Right ventricle myocardium superior (tissue), 1 donor: ENCODE data around the gene SESTD1. TPM values are rescaled to one million over a fixed set of nuclear protein-coding genes. Genes with fewer than 3 reads are reported as not detected.
"Not testable (repeated sequence)": the region's sequence is repeated elsewhere in the genome, so short reads cannot be mapped to it uniquely, and the experiment has no call there.

Source experiments
- ATAC-seq: fragments of 200-7000 bp; cut with Tn5 transposase; one replicate; pipeline ENCODE4 v1.9.1; 2020; ENCODE audit warnings: mild to moderate bottlenecking; ENCODE audit not compliant: poor library complexity
- DNase-seq: peaks from one replicate; pipeline ENCODE4 v3.0.0-alpha.2; 2020
- intact Hi-C: fragments of 100-400 bp; cut with DNase I; formaldehyde crosslinking; loops from one replicate; pipeline ENCODE4 v1.11.2; 2022
- total RNA-seq: library from RNA; stranded (reverse); fragmentation: NEBNext Ultra II Directional; extraction: Animal tissue kit (Norgen Biotek cat#: 25700); gene quantifications from one replicate; pipeline ENCODE4 v1.2.1, GENCODE V29; 2021
- donor health status: DM: no; HTN: yes; CAD: no; lungs with severe emphysema.

SESTD1 gene
- total RNA-seq, 1 donor from 2014 or later, result 37.4 TPM

DNA sequence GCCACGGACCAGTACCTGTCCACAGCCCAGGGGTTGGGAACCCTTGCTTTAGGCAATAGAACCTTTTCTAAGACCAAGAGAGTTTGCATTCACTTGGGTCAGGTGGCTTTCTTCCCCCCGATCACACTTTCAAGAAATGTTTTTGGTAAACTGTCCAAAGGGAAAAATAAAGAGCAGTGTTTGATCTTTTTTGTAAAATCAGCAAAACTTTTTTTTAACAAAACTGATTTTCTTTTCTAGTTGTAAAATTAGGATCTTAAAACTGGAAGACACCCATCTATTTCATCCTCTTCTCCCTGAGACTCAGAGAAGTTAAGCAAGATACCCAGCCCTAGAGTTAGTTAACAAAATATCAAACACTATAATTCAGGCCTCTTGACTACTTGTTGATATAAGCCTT, 6.1 kb upstream of the SESTD1 start:
- intact Hi-C loops, result no loop called here
- DNase-seq (no peak), ATAC-seq (no peak)

GRCh38 chr2:179268277-179268925, 3.8 kb upstream of the SESTD1 start:
- intact Hi-C loops, result no loop called here
- ATAC-seq, result no peak
- peak; percentile 44 for DNase-seq

GRCh38 chr2:179266271-179266670, 1.6 kb upstream of the SESTD1 start:
- intact Hi-C loops, result no loop called here
- DNase-seq (no peak), ATAC-seq (no peak)

DNA sequence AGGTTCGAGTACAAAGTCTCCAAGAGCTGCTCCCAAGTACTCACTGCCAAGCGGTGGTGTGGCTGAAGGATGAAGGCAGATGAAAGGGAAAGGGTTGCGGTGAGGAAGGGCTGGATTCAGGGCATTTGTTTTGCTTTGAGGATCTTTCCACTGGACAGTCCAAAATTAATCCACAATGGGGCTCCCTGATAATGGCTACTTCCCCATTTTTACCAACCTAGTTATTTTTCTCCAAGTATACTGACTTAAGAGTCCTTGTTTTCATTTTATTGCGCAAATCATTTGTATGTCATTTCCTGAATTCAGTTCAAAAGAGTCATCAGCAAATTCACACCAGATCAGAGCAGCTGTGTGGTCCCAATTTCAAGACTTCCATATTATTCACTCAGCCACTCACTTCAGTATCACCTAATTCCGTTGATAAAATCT, 464 bp upstream of the SESTD1 start:
- intact Hi-C loops, result no loop called here
- peak; percentile 55 for ATAC-seq
- no peak for DNase-seq

- DNase-seq, result peak; percentile 76
- intact Hi-C loops, result no loop called here
- ATAC-seq, result peak; percentile 47
Measured at GRCh38 chr2:179263446-179264367, 925 bp downstream of the SESTD1 start.

DNA sequence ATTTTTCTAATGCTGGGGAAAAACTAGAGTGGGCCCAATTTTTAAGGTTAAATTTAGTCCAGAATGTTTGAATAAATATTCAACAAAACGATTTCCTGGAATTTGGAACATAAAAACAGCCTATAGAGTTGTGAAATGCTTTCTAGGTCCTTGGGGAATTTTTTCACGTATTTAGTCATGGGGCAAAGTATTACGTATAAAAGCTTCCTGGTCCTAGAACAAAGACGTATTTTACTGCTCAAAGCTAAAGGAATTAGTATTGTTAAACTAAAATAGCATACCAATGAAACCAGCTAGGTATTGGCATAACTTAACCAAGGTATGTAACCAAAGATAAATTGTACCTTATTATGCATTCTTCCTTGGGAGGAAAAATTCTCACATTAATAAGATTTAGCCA, 1.6 kb downstream of the SESTD1 start:
- no peak for ATAC-seq
- DNase-seq, result no peak
- intact Hi-C loops, result no loop called here

- DNase-seq (no peak), ATAC-seq (no peak)
- intact Hi-C loops, result no loop called here
Measured at GRCh38 chr2:179262077-179262660, 2.5 kb downstream of the SESTD1 start.

- DNase-seq (no peak), ATAC-seq (no peak)
- intact Hi-C loops, result no loop called here
Measured at GRCh38 chr2:179261151-179261825, 3.3 kb downstream of the SESTD1 start.

- ATAC-seq (no peak), DNase-seq (no peak)
- intact Hi-C loops, result no loop called here
Measured at GRCh38 chr2:179260224-179260623, 4.4 kb downstream of the SESTD1 start.

DNA sequence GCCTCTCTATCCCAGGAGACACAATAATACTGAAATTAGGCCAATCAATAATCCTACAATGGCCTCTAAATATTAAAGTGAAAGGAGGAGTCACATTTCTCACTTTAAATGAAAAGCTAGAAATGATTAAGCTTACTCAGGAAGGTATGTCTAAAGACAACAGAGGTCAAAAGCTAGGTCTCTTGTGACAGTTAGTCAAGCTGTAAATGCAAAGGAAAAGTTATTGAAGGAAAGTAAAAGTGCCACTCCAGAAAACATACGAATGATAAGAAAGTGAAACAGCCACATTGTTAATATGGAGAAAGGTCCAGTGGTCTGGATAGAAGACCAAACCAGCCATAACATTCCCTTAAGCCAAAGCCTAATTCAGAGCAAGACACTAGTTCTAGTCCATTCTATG, 9.5 kb downstream of the SESTD1 start:
- ATAC-seq, result no peak
- intact Hi-C loops, result no loop called here
- DNase-seq, result no peak

DNA sequence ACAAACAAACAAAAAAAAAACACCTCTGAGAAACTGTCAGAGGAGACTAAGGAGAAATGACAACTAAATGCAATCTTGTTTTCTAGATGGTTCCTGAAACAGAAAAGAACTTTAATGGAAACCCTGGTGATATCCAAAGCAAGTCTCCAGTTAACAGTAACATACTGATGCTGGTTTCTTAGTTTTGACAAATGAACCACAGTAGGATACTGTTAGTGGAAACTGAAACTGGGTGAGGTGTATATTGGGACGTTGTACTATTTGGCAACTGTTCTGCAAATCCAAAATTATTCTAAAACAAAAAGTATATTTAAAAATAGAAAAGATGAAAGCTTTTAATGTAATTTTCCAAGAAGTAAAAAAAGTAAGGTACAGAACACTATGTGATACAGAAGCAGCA, 11.4 kb downstream of the SESTD1 start:
- DNase-seq (no peak), ATAC-seq (no peak)
- intact Hi-C loops, result no loop called here

DNA sequence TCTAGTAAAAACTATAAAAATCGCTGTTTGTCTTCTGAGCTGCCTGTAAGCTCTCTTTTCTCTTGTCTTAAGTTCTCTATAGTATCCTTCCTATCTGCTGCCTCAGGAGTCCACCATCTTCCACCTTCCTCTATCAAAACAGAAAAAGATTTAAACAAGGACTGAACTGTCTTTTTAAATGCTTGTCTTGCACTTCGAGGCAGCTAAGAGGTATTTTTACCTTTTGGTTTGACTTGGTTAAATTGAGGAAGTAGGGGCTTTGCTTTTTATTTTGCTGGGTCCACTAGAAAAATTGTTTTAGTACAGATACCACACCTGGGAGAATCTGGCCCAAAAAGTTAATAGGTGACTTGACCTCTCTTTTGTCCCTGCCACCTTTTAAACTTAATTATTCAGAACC, 12.2 kb downstream of the SESTD1 start:
- ATAC-seq (no peak), DNase-seq (no peak)
- intact Hi-C loops, result no loop called here

GRCh38 chr2:179251870-179252269, 12.8 kb downstream of the SESTD1 start:
- ATAC-seq, result no peak
- no peak for DNase-seq
- intact Hi-C loops, result no loop called here

GRCh38 chr2:179250848-179251504, 13.7 kb downstream of the SESTD1 start:
- intact Hi-C loops, result no loop called here
- ATAC-seq, result no peak
- no peak for DNase-seq

- ATAC-seq (no peak), DNase-seq (no peak)
- intact Hi-C loops, result no loop called here
Measured at GRCh38 chr2:179250095-179250494, 14.5 kb downstream of the SESTD1 start.

GRCh38 chr2:179248024-179248348, 16.6 kb downstream of the SESTD1 start:
- intact Hi-C loops, result no loop called here
- DNase-seq (no peak), ATAC-seq (no peak)

- no peak for DNase-seq
- ATAC-seq, result no peak
- intact Hi-C loops, result no loop called here
Measured at GRCh38 chr2:179247318-179248023, 17.2 kb downstream of the SESTD1 start.

DNA sequence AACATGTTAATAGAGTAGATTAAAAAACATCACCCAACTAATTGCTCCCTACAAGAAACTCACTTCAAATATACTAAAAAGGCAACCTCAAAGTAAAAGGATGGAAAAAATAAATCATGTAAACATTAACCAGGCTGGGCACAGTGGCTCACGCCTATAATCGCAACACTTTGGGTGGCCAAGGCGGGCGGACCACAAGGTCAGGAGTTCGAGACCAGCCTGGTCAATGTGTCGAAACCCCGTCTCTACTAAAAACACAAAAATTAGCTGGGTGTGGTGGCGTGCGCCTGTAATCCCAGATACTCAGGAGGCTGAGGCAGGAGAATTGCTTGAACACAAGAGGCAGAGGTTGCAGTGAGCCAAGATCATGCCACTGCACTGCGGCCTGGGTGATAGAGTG, 18.8 kb downstream of the SESTD1 start:
- DNase-seq, intact Hi-C loops, ATAC-seq: not testable (repeated sequence)
